ENCODE measurements around the gene SETMAR. TPM values are rescaled to one million over a fixed set of nuclear protein-coding genes. Genes with fewer than 3 reads are reported as not detected.
"Not testable (repeated sequence)": the region's sequence is repeated elsewhere in the genome, so short reads cannot be mapped to it uniquely, and the experiment has no call there.

Gene SETMAR
- total RNA-seq, 1 donor from 2014 or later: 13.8 TPM

GRCh38 chr3:4313606-4314293, 10.6 kb downstream of the SETMAR start:
- DNase-seq (ENCODE audit: low spot score): no peak

- no peak for DNase-seq (ENCODE audit: low spot score)
These were observed 11.5 kb downstream of the SETMAR start for GRCh38 chr3:4314688-4315087.

- no peak for DNase-seq (ENCODE audit: low spot score)
These were observed 17.1 kb downstream of the SETMAR start for GRCh38 chr3:4320096-4320911.

GRCh38 chr3:4321732-4322131, 18.6 kb downstream of the SETMAR start:
- DNase-seq (ENCODE audit: low spot score): no peak

GRCh38 chr3:4322635-4323034, 19.5 kb downstream of the SETMAR start:
- DNase-seq (ENCODE audit: low spot score): no peak

GRCh38 chr3:4323246-4324027, 20.3 kb downstream of the SETMAR start:
- no peak for DNase-seq (ENCODE audit: low spot score)

- DNase-seq (ENCODE audit: low spot score): no peak
These were observed 23.7 kb downstream of the SETMAR start for GRCh38 chr3:4326868-4327267.

GRCh38 chr3:4329806-4330205, 26.6 kb downstream of the SETMAR start:
- not testable (repeated sequence) for DNase-seq (ENCODE audit: low spot score)

- DNase-seq (ENCODE audit: low spot score): no peak
These were observed 28.9 kb downstream of the SETMAR start for GRCh38 chr3:4332111-4332510.

GRCh38 chr3:4332574-4332973, 29.4 kb downstream of the SETMAR start:
- DNase-seq (ENCODE audit: low spot score): no peak

GRCh38 chr3:4332991-4333390, 29.8 kb downstream of the SETMAR start:
- DNase-seq (ENCODE audit: low spot score): no peak

- DNase-seq (ENCODE audit: low spot score): no peak
These were observed 31.4 kb downstream of the SETMAR start for GRCh38 chr3:4334548-4334947.

GRCh38 chr3:4335840-4336562, 32.8 kb downstream of the SETMAR start:
- no peak for DNase-seq (ENCODE audit: low spot score)

GRCh38 chr3:4336850-4337546, 33.8 kb downstream of the SETMAR start:
- no peak for DNase-seq (ENCODE audit: low spot score)

- no peak for DNase-seq (ENCODE audit: low spot score)
These were observed 35.6 kb downstream of the SETMAR start for GRCh38 chr3:4338751-4339150.

GRCh38 chr3:4340077-4340410, 36.9 kb downstream of the SETMAR start:
- no peak for DNase-seq (ENCODE audit: low spot score)

- no peak for DNase-seq (ENCODE audit: low spot score)
These were observed 37.5 kb downstream of the SETMAR start for GRCh38 chr3:4340411-4341335.

GRCh38 chr3:4341336-4341675, 38.1 kb downstream of the SETMAR start:
- no peak for DNase-seq (ENCODE audit: low spot score)

- DNase-seq (ENCODE audit: low spot score): no peak
These were observed 40.1 kb downstream of the SETMAR start for GRCh38 chr3:4343258-4343657.

GRCh38 chr3:4350789-4351163, 47.6 kb downstream of the SETMAR start:
- no peak for DNase-seq (ENCODE audit: low spot score)

Measured in mesenteric fat pad (tissue), 1 donor.